B cell (primary cell): ENCODE results near the gene VAC14. TPM values are rescaled to one million over a fixed set of nuclear protein-coding genes. Genes with fewer than 3 reads are reported as not detected.

ENCODE experiments used
- ATAC-seq: fragments of 200-7000 bp; cut with Tn5 transposase; one replicate; pipeline ENCODE4 v1.10.0; 2021; ENCODE audit warnings: low read depth, mild to moderate bottlenecking, moderate number of reproducible peaks, moderate library complexity
- CTCF ChIA-PET: fragments of 350-600 bp; sonication (Branson Sonifier 250); formaldehyde crosslinking; loops from one replicate; lab custom pipeline; 2021; ENCODE audit warnings: antibody characterized with exemption, inconsistent platforms; lab: Charles Lee
- POLR2A ChIA-PET: fragments of 350-600 bp; sonication (Branson Sonifier 250); formaldehyde crosslinking; loops from one replicate; lab custom pipeline; 2021; ENCODE audit warnings: antibody characterized with exemption; lab: Charles Lee
- DNase-seq: peaks from one replicate; pipeline ENCODE4 v3.0.0; 2013
- H2AFZ ChIP-seq: 2 replicates; pipeline ENCODE4 v1.6.1; 2012; ENCODE audit warnings: mild to moderate bottlenecking, low read depth, low read length; ENCODE audit not compliant: insufficient read depth, poor library complexity, severe bottlenecking
- H3K27ac ChIP-seq, 2 donors: 1 replicate in 1 of 2; 2 replicates in 1 of 2; pipeline ENCODE4 v1.5.1; 2012 to 2013; ENCODE audit warnings: low read length in 2 of 2, mild to moderate bottlenecking in 2 of 2, moderate library complexity in 1 of 2
- H3K27me3 ChIP-seq, 4 experiments: fragments of 200-600 bp in 1 of 4; sonication (generic) in 1 of 4; replicated peaks in 1 of 4; 1 replicate in 2 of 4; 2 replicates in 2 of 4; pipeline versions ENCODE4 v1.6.1 to v1.7.0; 2013 to 2016; ENCODE audit warnings: low read length in 3 of 4, mild to moderate bottlenecking in 2 of 4, mixed read lengths in 1 of 4, moderate library complexity in 1 of 4; ENCODE audit not compliant: insufficient read depth in 4 of 4, control insufficient read depth in 3 of 4; ENCODE audit errors: control extremely low read depth in 1 of 4
- H3K36me3 ChIP-seq, 2 experiments: replicated peaks in 1 of 2; 1 replicate in 1 of 2; 2 replicates in 1 of 2; pipeline versions ENCODE4 v1.6.1 to v1.7.1; 2013; ENCODE audit warnings: low read length in 1 of 2; ENCODE audit not compliant: insufficient read depth in 2 of 2, control insufficient read depth in 1 of 2; ENCODE audit errors: control extremely low read depth in 1 of 2, extremely low read depth in 1 of 2
- H3K4me1 ChIP-seq, 2 donors: fragments of 200-600 bp in 1 of 2; sonication (generic) in 1 of 2; 1 replicate in 1 of 2; 2 replicates in 1 of 2; pipeline versions ENCODE4 v1.5.1 to v1.6.1; 2013 to 2017; ENCODE audit warnings: low read length in 2 of 2; ENCODE audit not compliant: control insufficient read depth in 2 of 2, insufficient read depth in 2 of 2
- H3K4me2 ChIP-seq: replicated peaks from 2 replicates; pipeline ENCODE3; 2012; ENCODE audit warnings: mild to moderate bottlenecking, low read depth, low read length; ENCODE audit not compliant: poor library complexity, severe bottlenecking
- H3K4me3 ChIP-seq, 5 experiments: fragments of 200-600 bp in 1 of 5; sonication (generic) in 1 of 5; 1 replicate in 3 of 5; 2 replicates in 2 of 5; pipeline versions ENCODE4 v1.5.1 to v1.7.0; 2011 to 2016; ENCODE audit warnings: low read length in 4 of 5, mild to moderate bottlenecking in 4 of 5, low read depth in 2 of 5, control low read depth in 1 of 5, moderate library complexity in 1 of 5; ENCODE audit not compliant: insufficient read depth in 1 of 5; ENCODE audit errors: control extremely low read depth in 1 of 5, extremely low read depth in 1 of 5
- H3K79me2 ChIP-seq: fragments of 200-600 bp; sonication (generic); one replicate; pipeline ENCODE4 v1.6.0; 2016; ENCODE audit warnings: low read length; ENCODE audit not compliant: control insufficient read depth, insufficient read depth
- H3K9ac ChIP-seq: fragments of 200-600 bp; sonication (generic); 2 replicates; pipeline ENCODE4 v1.6.1; 2017; ENCODE audit warnings: mild to moderate bottlenecking, low read length, moderate library complexity
- H3K9me3 ChIP-seq, 3 donors: one replicate each; pipeline versions ENCODE4 v1.6.1 to v1.7.1; 2013; ENCODE audit warnings: low read length in 2 of 3; ENCODE audit not compliant: control insufficient read depth in 2 of 3, insufficient read depth in 1 of 3; ENCODE audit errors: control extremely low read depth in 1 of 3
- H4K20me1 ChIP-seq: 2 replicates; pipeline ENCODE4 v1.6.0; 2012; ENCODE audit warnings: mild to moderate bottlenecking, low read length; ENCODE audit not compliant: insufficient read depth, control insufficient read depth, poor library complexity, severe bottlenecking
- H3K27ac Mint-ChIP-seq: one replicate; pipeline ENCODE4 v1.8.0; 2021; ENCODE audit warnings: mixed read lengths
- H3K27me3 Mint-ChIP-seq: one replicate; pipeline ENCODE4 v1.8.0; 2021; ENCODE audit warnings: mixed read lengths
- H3K4me1 Mint-ChIP-seq: one replicate; pipeline ENCODE4 v1.8.0; 2021; ENCODE audit warnings: mixed read lengths
- H3K4me3 Mint-ChIP-seq: one replicate; pipeline ENCODE4 v1.8.0; 2021; ENCODE audit warnings: mixed read lengths
- H3K9me3 Mint-ChIP-seq: one replicate; pipeline ENCODE4 v1.8.0; 2022; ENCODE audit warnings: mixed read lengths; ENCODE audit not compliant: insufficient read depth
- EZH2 ChIP-seq: IDR thresholded peaks from 2 replicates; pipeline ENCODE4 v1.6.1; 2012; ENCODE audit warnings: borderline replicate concordance, low read depth, mild to moderate bottlenecking, moderate library complexity, low read length; ENCODE audit not compliant: insufficient read depth, poor library complexity, severe bottlenecking
- WGBS: methylation state at CpG from one replicate; pipeline ENCODE4 v1.1.5; 2013; ENCODE audit warnings: missing lambda C conversion rate; ENCODE audit not compliant: insufficient coverage; 5-methylcytosine and 5-hydroxymethylcytosine counted together
- intact Hi-C: fragments of 100-400 bp; cut with micrococcal nuclease; formaldehyde crosslinking; loops from one replicate; pipeline ENCODE4 v1.10.0; 2022
- polyA plus RNA-seq: library from polyadenylated mRNA; depleted of rRNA; stranded (reverse); fragments of >200 nt; gene quantifications from 2 replicates; pipeline ENCODE4 v1.2.3, GENCODE V29; 2012
- total RNA-seq, 2 donors: library from RNA; stranded (reverse); fragments of 120-200 nt in 1 of 2; gene quantifications; 1 replicate in 1 of 2; 2 replicates in 1 of 2; pipeline versions ENCODE4 v1.2.3 to v1.2.4, GENCODE V29; 2013 to 2022
- TF ChIP-seq, protein P1 (sequence below): fragments of 200-600 bp; IDR thresholded peaks from one replicate; pipeline ENCODE4 v1.8.0; 2022; ENCODE audit warnings: antibody characterized with exemption, mild to moderate bottlenecking

The VAC14 gene
- total and polyA plus RNA-seq, 2 donors (not counting 1 experiment from before 2014, with no cell fraction given), result 42.6 to 64.7 TPM

DNA sequence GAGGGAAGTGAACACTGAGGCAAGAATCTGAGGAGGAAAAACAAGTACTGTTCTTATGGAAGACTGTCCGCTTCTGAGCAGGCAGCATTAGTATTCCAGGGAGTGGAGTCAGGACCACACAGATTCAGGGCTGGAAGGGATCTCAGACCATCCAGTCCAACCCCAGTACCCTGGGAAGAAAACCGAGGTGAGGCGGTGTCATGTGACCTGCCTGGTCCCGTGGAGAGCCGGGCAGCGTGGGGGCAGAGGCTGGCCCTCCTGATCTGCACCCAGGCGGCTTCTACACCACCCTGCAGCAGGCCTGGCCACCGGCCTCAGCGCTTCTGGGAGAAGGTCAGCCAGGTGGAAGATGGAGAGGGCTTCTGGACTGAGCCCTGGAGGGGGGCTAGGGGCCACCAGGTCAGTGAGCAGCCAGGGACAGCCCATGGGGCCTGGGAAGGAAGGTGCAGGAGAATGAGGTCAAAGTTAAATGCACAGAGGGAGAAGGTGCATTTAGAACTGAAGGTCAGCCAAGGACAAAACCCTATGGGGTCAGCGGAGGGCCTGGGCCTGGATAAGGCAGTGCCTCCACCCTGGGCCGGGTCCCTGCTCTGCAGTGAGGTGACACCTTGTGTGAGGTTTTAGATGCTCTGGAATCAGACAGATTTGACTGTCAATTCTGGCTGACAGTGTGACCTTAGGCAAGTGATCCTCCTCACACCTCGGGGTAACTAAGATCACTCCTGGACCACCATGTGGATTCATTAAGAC is 45.9 kb downstream of the VAC14 start:
- Mint-ChIP-seq H3K27me3 (no peaks in the 10 kb centered on the region), H3K9me3 (no peaks in the 10 kb centered on the region), H3K4me3 (no peak overlapping the region), H3K27ac (no peak overlapping the region), H3K4me1 (no peaks in the 10 kb centered on the region)
- DNase-seq, result no peak
- Histone ChIP-seq H3K9me3 (no peaks in the 10 kb centered on the region), H3K4me1 (no peaks in the 10 kb centered on the region), H3K4me3 (no peak overlapping the region), H2AFZ (no peak overlapping the region), H4K20me1 (no peaks in the 10 kb centered on the region), H3K36me3 (peaks cover 0 to 36% of the 10 kb centered on the region in 2 experiments), H3K27me3 (no peaks in the 10 kb centered on the region), H3K9ac (no peak overlapping the region), H3K79me2 (peaks cover 2% of the 10 kb centered on the region), H3K27ac (no peak overlapping the region), H3K4me2 (no peak overlapping the region)
- POLR2A ChIA-PET, result no interaction called here
- TF ChIP-seq EZH2, result no peak
- TF ChIP-seq, protein P1, sequence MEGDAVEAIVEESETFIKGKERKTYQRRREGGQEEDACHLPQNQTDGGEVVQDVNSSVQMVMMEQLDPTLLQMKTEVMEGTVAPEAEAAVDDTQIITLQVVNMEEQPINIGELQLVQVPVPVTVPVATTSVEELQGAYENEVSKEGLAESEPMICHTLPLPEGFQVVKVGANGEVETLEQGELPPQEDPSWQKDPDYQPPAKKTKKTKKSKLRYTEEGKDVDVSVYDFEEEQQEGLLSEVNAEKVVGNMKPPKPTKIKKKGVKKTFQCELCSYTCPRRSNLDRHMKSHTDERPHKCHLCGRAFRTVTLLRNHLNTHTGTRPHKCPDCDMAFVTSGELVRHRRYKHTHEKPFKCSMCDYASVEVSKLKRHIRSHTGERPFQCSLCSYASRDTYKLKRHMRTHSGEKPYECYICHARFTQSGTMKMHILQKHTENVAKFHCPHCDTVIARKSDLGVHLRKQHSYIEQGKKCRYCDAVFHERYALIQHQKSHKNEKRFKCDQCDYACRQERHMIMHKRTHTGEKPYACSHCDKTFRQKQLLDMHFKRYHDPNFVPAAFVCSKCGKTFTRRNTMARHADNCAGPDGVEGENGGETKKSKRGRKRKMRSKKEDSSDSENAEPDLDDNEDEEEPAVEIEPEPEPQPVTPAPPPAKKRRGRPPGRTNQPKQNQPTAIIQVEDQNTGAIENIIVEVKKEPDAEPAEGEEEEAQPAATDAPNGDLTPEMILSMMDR, result no peak
- CTCF ChIA-PET, result interaction anchor here (1.1 kb wide), 1 partner anchor 11 kb away, joined by 4 read pairs; no protein-coding TSS in a partner anchor
- ATAC-seq, result no peak
- intact Hi-C loops, result no loop called here
- WGBS, result 100% methylated on average over 12 of the region's 12 CpGs

DNA sequence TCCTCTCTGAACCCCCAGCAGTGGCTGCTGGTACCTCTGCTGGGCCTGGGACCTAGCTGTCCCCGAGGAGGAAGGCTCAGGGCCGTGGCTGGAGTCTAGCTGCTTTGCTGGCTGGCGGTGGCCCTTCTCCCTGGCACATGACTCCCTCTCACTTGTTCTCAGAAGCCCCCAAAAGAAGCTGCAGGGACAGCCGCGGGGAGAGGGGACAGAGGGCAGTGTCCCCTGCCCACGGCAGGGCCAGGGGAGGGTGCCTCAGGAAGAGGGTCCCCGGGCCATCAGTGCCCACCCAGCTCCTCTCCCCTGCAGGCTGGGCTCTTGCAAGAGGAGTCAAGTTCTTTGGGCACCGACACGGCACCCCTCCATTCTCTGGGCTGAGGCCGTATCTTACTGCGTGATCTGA is 46.6 kb downstream of the VAC14 start:
- no peaks in the 10 kb centered on the region for H3K27me3 Mint-ChIP-seq
- Histone ChIP-seq H3K9ac (no peak overlapping the region), H3K27ac (no peak overlapping the region), H3K4me2 (no peak overlapping the region), H3K9me3 (no peaks in the 10 kb centered on the region), H2AFZ (no peak overlapping the region), H3K36me3 (peaks cover 0 to 34% of the 10 kb centered on the region in 2 experiments), H3K4me1 (no peaks in the 10 kb centered on the region), H3K79me2 (peaks cover 2% of the 10 kb centered on the region), H4K20me1 (no peaks in the 10 kb centered on the region), H3K4me3 (no peak overlapping the region), H3K27me3 (no peaks in the 10 kb centered on the region)
- TF ChIP-seq EZH2, result no peak
- TF ChIP-seq, protein P1, result no peak
- no peaks in the 10 kb centered on the region for H3K9me3 Mint-ChIP-seq
- no peak overlapping the region for H3K4me3 Mint-ChIP-seq
- intact Hi-C loops, result no loop called here
- H3K4me1 Mint-ChIP-seq, result no peaks in the 10 kb centered on the region
- no peak for ATAC-seq
- WGBS, result 99% methylated on average over 10 of the region's 11 CpGs
- DNase-seq, result no peak
- no peak overlapping the region for H3K27ac Mint-ChIP-seq
- POLR2A ChIA-PET, result no interaction called here
- CTCF ChIA-PET, result no interaction called here
